Prostate gland (tissue), 2 donors: ENCODE results near the gene ITGB5.

Experiments
- POLR2A ChIP-seq: fragments of 450-650 bp; IDR thresholded peaks from one replicate; pipeline ENCODE4 v1.6.1; 2016; ENCODE audit warnings: antibody characterized with exemption, mild to moderate bottlenecking
- POLR2AphosphoS5 ChIP-seq: sonication (generic); formaldehyde crosslinking; IDR thresholded peaks from one replicate; pipeline ENCODE4 v1.6.1; 2017; ENCODE audit warnings: antibody characterized with exemption
- TF ChIP-seq, protein P1 (sequence below), 4 experiments: fragments of 200-600 bp in 2 of 4; fragments of 450-650 bp in 2 of 4; sonication (generic) in 2 of 4; IDR thresholded peaks; 1 replicate in 3 of 4; 2 replicates in 1 of 4; pipeline ENCODE4 v1.5.1; 2016 to 2019; ENCODE audit warnings: antibody characterized with exemption in 4 of 4, mild to moderate bottlenecking in 2 of 4, moderate library complexity in 2 of 4

DNA sequence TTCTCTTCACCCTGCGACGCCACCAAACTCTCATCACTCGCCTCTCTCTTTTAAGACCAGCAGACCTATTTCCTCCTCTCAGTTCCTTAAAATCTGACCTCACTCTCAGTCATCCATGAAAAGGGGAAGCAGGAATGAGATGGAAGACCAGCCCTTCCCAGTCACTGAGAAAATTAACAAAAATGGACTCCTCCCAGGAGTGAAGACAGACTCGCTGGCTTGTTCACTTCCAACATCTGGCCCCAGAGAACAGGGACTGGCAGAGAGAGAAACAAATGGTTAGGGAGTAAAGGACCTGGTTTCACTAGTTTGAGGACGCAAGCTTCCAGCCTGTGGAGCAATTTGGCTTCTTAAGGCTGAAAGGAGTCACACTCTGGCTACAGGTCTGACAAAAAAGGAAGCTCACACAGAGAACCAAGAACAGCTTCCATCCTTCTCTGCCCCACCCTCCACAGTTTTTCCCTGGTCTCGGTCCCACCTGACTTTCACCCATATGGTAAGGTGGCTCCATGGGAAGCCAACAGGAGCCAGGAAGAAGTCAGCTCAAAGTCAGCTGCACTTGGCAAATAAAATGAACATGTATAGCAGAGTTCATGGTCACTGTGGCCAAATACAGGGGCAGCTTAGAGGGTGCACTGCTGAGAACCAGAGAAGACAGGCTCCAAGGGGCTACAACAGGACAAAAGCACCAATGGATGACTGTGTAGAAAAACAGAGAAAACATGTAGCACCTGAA, 57.2 kb downstream of the ITGB5 start:
- no peak for TF ChIP-seq POLR2AphosphoS5
- TF ChIP-seq, protein P1, sequence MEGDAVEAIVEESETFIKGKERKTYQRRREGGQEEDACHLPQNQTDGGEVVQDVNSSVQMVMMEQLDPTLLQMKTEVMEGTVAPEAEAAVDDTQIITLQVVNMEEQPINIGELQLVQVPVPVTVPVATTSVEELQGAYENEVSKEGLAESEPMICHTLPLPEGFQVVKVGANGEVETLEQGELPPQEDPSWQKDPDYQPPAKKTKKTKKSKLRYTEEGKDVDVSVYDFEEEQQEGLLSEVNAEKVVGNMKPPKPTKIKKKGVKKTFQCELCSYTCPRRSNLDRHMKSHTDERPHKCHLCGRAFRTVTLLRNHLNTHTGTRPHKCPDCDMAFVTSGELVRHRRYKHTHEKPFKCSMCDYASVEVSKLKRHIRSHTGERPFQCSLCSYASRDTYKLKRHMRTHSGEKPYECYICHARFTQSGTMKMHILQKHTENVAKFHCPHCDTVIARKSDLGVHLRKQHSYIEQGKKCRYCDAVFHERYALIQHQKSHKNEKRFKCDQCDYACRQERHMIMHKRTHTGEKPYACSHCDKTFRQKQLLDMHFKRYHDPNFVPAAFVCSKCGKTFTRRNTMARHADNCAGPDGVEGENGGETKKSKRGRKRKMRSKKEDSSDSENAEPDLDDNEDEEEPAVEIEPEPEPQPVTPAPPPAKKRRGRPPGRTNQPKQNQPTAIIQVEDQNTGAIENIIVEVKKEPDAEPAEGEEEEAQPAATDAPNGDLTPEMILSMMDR (IDR thresholded peaks at IDR 0.05): no peak
- TF ChIP-seq POLR2A: no peak
